Endothelial cell of umbilical vein (primary cell): Measurements from ENCODE around the gene GJC3. TPM values are rescaled to one million over a fixed set of nuclear protein-coding genes. Genes with fewer than 3 reads are reported as not detected.
"Not testable (repeated sequence)": the region's sequence is repeated elsewhere in the genome, so short reads cannot be mapped to it uniquely, and the experiment has no call there.

Experiments
- BruUV-seq: library from RNA; stranded (reverse); fragments of 400-500 nt; replicated peaks from 2 replicates; lab custom pipeline; 2021; lab: Mats Ljungman, UMichigan
- CTCF ChIA-PET: fragments of 300-600, 350-600 bp; sonication (Branson Sonifier 250); formaldehyde crosslinking; loops from one replicate; lab custom pipeline; 2021; ENCODE audit warnings: antibody characterized with exemption, inconsistent platforms; lab: Charles Lee
- POLR2A ChIA-PET: fragments of 300-600, 350-600 bp; sonication (Branson Sonifier 250); formaldehyde crosslinking; loops from one replicate; lab custom pipeline; 2021; ENCODE audit warnings: antibody characterized with exemption, inconsistent platforms; lab: Charles Lee
- DNase-seq: peaks from one replicate; pipeline ENCODE4 v3.0.0-alpha.2; 2011; ENCODE audit warnings: low read depth, low spot score
- FAIRE-seq: peaks from 2 replicates; lab custom pipeline; 2011; peaks lifted over from hg19 to GRCh38; lab: Jason Lieb, UNC
- H2AFZ ChIP-seq: 2 replicates; pipeline ENCODE4 v1.6.0; 2012; ENCODE audit warnings: low read depth, low read length, control low read depth, inconsistent platforms
- H3K27ac ChIP-seq: 2 replicates; pipeline ENCODE4 v1.5.1; 2011; ENCODE audit warnings: low read depth, mild to moderate bottlenecking, control low read depth, low read length, moderate library complexity; ENCODE audit not compliant: insufficient read depth
- H3K27me3 ChIP-seq, 2 experiments: 2 replicates each; pipeline versions ENCODE4 v1.6.0 to v1.6.1; 2011; ENCODE audit warnings: low read length in 2 of 2, mixed read lengths in 1 of 2; ENCODE audit not compliant: control insufficient read depth in 2 of 2, insufficient read depth in 2 of 2
- H3K36me3 ChIP-seq, 2 experiments: 2 replicates in 1 of 2; 3 replicates in 1 of 2; pipeline ENCODE4 v1.5.1; 2011; ENCODE audit warnings: low read length in 2 of 2, mild to moderate bottlenecking in 1 of 2, moderate library complexity in 1 of 2; ENCODE audit not compliant: control insufficient read depth in 2 of 2, insufficient read depth in 2 of 2; ENCODE audit errors: extremely low read depth in 1 of 2
- H3K4me1 ChIP-seq: 3 replicates; pipeline ENCODE4 v1.5.1; 2011; ENCODE audit warnings: mild to moderate bottlenecking, low read length; ENCODE audit not compliant: control insufficient read depth, insufficient read depth; ENCODE audit errors: extremely low read depth
- H3K4me2 ChIP-seq: 2 replicates; pipeline ENCODE4 v1.6.1; 2011; ENCODE audit warnings: low read length, control low read depth, mixed read lengths; ENCODE audit not compliant: insufficient read depth
- H3K4me3 ChIP-seq, 3 experiments: fragments of 200-600 bp in 1 of 3; sonication (generic), shearing (Covaris generic) in 1 of 3; replicated peaks in 1 of 3; 2 replicates each; pipeline ENCODE4 v1.5.1; 2011 to 2016; ENCODE audit warnings: control low read depth in 3 of 3, low read length in 3 of 3, mild to moderate bottlenecking in 2 of 3, inconsistent platforms in 1 of 3, low read depth in 1 of 3, moderate library complexity in 1 of 3; ENCODE audit not compliant: insufficient read depth in 1 of 3
- H3K79me2 ChIP-seq: 2 replicates; pipeline ENCODE4 v1.6.0; 2012; ENCODE audit warnings: low read length, inconsistent platforms; ENCODE audit not compliant: control insufficient read depth, insufficient read depth
- H3K9ac ChIP-seq: replicated peaks from 2 replicates; pipeline ENCODE3; 2011; ENCODE audit warnings: low read length, control low read depth; ENCODE audit not compliant: insufficient read depth; ENCODE audit errors: extremely low read depth
- H3K9me1 ChIP-seq: replicated peaks from 3 replicates; pipeline ENCODE4 v1.6.0; 2011; ENCODE audit warnings: mild to moderate bottlenecking, low read length; ENCODE audit not compliant: control insufficient read depth, insufficient read depth; ENCODE audit errors: extremely low read depth
- H3K9me3 ChIP-seq: replicated peaks from 2 replicates; pipeline ENCODE4 v1.5.1; 2012; ENCODE audit warnings: low read length, inconsistent platforms; ENCODE audit not compliant: control insufficient read depth, insufficient read depth
- H4K20me1 ChIP-seq: replicated peaks from 2 replicates; pipeline ENCODE3; 2011; ENCODE audit warnings: mild to moderate bottlenecking, low read length; ENCODE audit not compliant: control insufficient read depth, insufficient read depth; ENCODE audit errors: extremely low read depth
- EZH2 ChIP-seq: IDR thresholded peaks from 2 replicates; pipeline ENCODE4 v1.6.1; 2012; ENCODE audit warnings: borderline replicate concordance, low read depth, mild to moderate bottlenecking, moderate library complexity, low read length, inconsistent platforms; ENCODE audit not compliant: severe bottlenecking
- FOS ChIP-seq: IDR thresholded peaks from 2 replicates; pipeline ENCODE4 v1.6.1; 2011; ENCODE audit warnings: mild to moderate bottlenecking, low read length, moderate library complexity, borderline replicate concordance; ENCODE audit not compliant: insufficient read depth
- GATA2 ChIP-seq: IDR thresholded peaks from 2 replicates; pipeline ENCODE4 v1.7.0; 2011; ENCODE audit warnings: low read depth, mild to moderate bottlenecking, moderate library complexity, mixed read lengths, low read length; ENCODE audit not compliant: insufficient read length, insufficient read depth
- JUN ChIP-seq: IDR thresholded peaks from 2 replicates; pipeline ENCODE4 v1.6.1; 2011; ENCODE audit warnings: borderline replicate concordance, low read depth; ENCODE audit not compliant: insufficient read length, insufficient read depth
- MYC ChIP-seq: IDR thresholded peaks from one replicate; pipeline ENCODE4 v1.6.1; 2011; ENCODE audit warnings: mild to moderate bottlenecking, low read depth, low read length
- POLR2A ChIP-seq: IDR thresholded peaks from 2 replicates; pipeline ENCODE4 v1.6.1; 2012; ENCODE audit warnings: low read depth, mild to moderate bottlenecking, control low read depth, low read length
- POLR2AphosphoS5 ChIP-seq: IDR thresholded peaks from 2 replicates; pipeline ENCODE4 v1.6.1; 2012; ENCODE audit warnings: low read depth, mild to moderate bottlenecking, control low read depth, low read length, moderate library complexity; ENCODE audit not compliant: insufficient read depth
- dilution Hi-C: fragments of 300-500 bp; cut with MboI; formaldehyde crosslinking; loops from one replicate; pipeline ENCODE4 v1.15.0; 2019; ENCODE audit warnings: low sequenced_read_pairs; ENCODE audit not compliant: extremely low pct_ligation_motif_present
- intact Hi-C: fragments of 100-400 bp; cut with micrococcal nuclease; formaldehyde crosslinking; loops from one replicate; pipeline ENCODE4 v1.10.0; 2022
- polyA plus RNA-seq, 4 experiments: library from polyadenylated mRNA; depleted of rRNA in 3 of 4; stranded (reverse) in 3 of 4; unstranded in 1 of 4; fragments of >200 nt; gene quantifications; 2 replicates each; pipeline versions ENCODE4 v1.2.1 to v1.2.3, GENCODE V29; 2011 to 2012; ENCODE audit warnings: missing spikeins in 1 of 4
- total RNA-seq: library from RNA; stranded (reverse); gene quantifications from 2 replicates; pipeline ENCODE4 v1.2.3, GENCODE V29; 2021
- TF ChIP-seq, protein P1 (sequence below): IDR thresholded peaks from 2 replicates; pipeline ENCODE4 v1.6.1; 2011; ENCODE audit not compliant: insufficient read depth, insufficient read length
- TF ChIP-seq, protein P2 (sequence below), 2 donors: IDR thresholded peaks; 1 replicate in 1 of 2; 2 replicates in 1 of 2; pipeline ENCODE4 v1.5.1; 2011; ENCODE audit warnings: low read length in 2 of 2, mild to moderate bottlenecking in 2 of 2, moderate library complexity in 2 of 2, control low read depth in 1 of 2, inconsistent platforms in 1 of 2, low read depth in 1 of 2; ENCODE audit not compliant: insufficient read depth in 1 of 2; ENCODE audit errors: extremely low read depth in 1 of 2

The GJC3 gene
- total and polyA plus RNA-seq, 2 donors (not counting 3 experiments of a cell fraction or from before 2014, with no cell fraction given): 0.28 TPM; not detected in 1

DNA sequence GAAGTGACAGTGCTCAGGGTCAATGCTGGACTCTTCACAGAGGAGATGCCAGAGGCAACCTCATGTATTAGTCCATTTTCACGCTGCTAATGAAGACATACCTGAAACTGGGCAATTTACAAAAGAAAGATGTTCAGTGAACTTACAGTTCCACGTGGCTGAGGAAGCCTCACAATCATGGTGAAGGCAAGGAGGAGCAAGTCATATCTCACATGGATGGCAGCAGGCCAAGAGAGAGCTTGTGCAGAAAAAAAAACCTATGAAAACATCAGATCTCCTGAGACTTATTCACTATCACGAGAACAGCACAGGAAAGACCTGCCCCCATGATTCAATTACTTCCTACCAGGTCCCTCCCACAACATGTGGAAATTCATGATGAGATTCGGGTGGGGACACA is 5.6 kb upstream of the GJC3 start:
- H3K9ac ChIP-seq, intact Hi-C loops, H3K4me1 ChIP-seq, H3K9me3 ChIP-seq, H3K79me2 ChIP-seq, POLR2A ChIA-PET, H3K4me2 ChIP-seq, H3K9me1 ChIP-seq, H2AFZ ChIP-seq, dilution Hi-C loops, H3K27ac ChIP-seq, FAIRE-seq, H3K4me3 ChIP-seq, DNase-seq, BruUV-seq, H4K20me1 ChIP-seq, H3K36me3 ChIP-seq, CTCF ChIA-PET: not testable (repeated sequence)
- H3K27me3 ChIP-seq: peaks cover 5 to 11% of the 10 kb centered on the region in 2 experiments

DNA sequence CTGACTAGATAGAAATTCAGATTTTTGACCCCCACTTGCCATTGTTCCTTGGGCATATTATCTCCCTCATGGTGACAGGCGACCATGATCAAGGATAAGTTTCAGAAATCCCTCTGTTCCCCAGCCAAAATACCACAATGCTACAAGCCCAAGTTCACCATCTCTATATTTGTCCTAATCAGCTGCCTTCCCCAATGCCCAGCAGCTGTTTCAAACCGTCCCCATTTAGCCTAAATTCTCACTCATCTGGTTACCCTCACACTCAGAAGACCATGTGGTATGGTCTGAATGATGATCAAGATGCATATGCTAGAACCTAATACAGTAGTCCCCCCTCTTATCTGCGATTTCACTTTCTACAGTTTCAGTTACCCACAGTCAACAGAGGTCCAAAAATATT is 956 bp upstream of the GJC3 start:
- POLR2A ChIA-PET: no interaction called here
- Histone ChIP-seq H3K27ac (no peak overlapping the region), H3K27me3 (peaks cover 12 to 30% of the 10 kb centered on the region in 2 experiments), H3K9me3 (no peaks in the 10 kb centered on the region), H3K4me1 (peaks cover 13% of the 10 kb centered on the region), H4K20me1 (no peaks in the 10 kb centered on the region), H3K79me2 (no peaks in the 10 kb centered on the region), H3K4me3 (no peak overlapping the region), H3K4me2 (no peak overlapping the region), H3K9me1 (no peaks in the 10 kb centered on the region), H3K9ac (no peak overlapping the region), H3K36me3 (no peaks in the 10 kb centered on the region), H2AFZ (no peak overlapping the region)
- DNase-seq: no peak
- intact Hi-C loops: no loop called here
- TF ChIP-seq JUN: no peak
- TF ChIP-seq POLR2AphosphoS5: no peak
- no peak for TF ChIP-seq POLR2A
- TF ChIP-seq GATA2: no peak
- TF ChIP-seq, protein P1, sequence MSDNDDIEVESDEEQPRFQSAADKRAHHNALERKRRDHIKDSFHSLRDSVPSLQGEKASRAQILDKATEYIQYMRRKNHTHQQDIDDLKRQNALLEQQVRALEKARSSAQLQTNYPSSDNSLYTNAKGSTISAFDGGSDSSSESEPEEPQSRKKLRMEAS: no peak
- no peak for TF ChIP-seq MYC
- no peak for TF ChIP-seq FOS
- TF ChIP-seq, protein P2, sequence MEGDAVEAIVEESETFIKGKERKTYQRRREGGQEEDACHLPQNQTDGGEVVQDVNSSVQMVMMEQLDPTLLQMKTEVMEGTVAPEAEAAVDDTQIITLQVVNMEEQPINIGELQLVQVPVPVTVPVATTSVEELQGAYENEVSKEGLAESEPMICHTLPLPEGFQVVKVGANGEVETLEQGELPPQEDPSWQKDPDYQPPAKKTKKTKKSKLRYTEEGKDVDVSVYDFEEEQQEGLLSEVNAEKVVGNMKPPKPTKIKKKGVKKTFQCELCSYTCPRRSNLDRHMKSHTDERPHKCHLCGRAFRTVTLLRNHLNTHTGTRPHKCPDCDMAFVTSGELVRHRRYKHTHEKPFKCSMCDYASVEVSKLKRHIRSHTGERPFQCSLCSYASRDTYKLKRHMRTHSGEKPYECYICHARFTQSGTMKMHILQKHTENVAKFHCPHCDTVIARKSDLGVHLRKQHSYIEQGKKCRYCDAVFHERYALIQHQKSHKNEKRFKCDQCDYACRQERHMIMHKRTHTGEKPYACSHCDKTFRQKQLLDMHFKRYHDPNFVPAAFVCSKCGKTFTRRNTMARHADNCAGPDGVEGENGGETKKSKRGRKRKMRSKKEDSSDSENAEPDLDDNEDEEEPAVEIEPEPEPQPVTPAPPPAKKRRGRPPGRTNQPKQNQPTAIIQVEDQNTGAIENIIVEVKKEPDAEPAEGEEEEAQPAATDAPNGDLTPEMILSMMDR (IDR thresholded peaks at IDR 0.05; ENCODE audit: extremely low read depth in 1 of 2, insufficient read depth in 1 of 2, low read depth in 1 of 2, low read length in 2 of 2): no peak
- TF ChIP-seq EZH2: no peak
- dilution Hi-C loops: no loop called here
- BruUV-seq: no TSS peak
- FAIRE-seq: no peak
- CTCF ChIA-PET: interaction anchor here (2.3 to 3.9 kb wide), 2 partner anchors 12 to 60 kb away, joined by 14 to 15 read pairs; partner anchors contain the start of gene TRIM4
